GM10266 (cell line): ENCODE measurements around the gene CCR5AS.

Experiments
- DNase-seq: peaks from one replicate; pipeline ENCODE4 v3.0.0; 2012; ENCODE audit errors: extremely low spot score
- CTCF ChIP-seq: IDR thresholded peaks from 2 replicates; pipeline ENCODE4 v1.5.1; 2012; ENCODE audit warnings: mild to moderate bottlenecking, low read depth; ENCODE audit not compliant: control insufficient read depth, insufficient read depth; ENCODE audit errors: missing control alignments

Gene CCR5AS

GRCh38 chr3:46423588-46423987 is 16.7 kb upstream of the CCR5AS start:
- no peak for DNase-seq
- no peak for TF ChIP-seq CTCF

GRCh38 chr3:46422617-46423016 is 15.8 kb upstream of the CCR5AS start:
- TF ChIP-seq CTCF: no peak
- DNase-seq: no peak

- DNase-seq: no peak
- no peak for TF ChIP-seq CTCF
Observed at GRCh38 chr3:46420931-46421330, 14.1 kb upstream of the CCR5AS start.

- DNase-seq: no peak
- no peak for TF ChIP-seq CTCF
Observed at GRCh38 chr3:46419816-46420215, 12.9 kb upstream of the CCR5AS start.

GRCh38 chr3:46417841-46418611 is 11.2 kb upstream of the CCR5AS start:
- no peak for DNase-seq
- TF ChIP-seq CTCF: no peak

GRCh38 chr3:46416811-46417510 is 10.1 kb upstream of the CCR5AS start:
- DNase-seq: no peak
- TF ChIP-seq CTCF: no peak
